ENCODE measurements around the gene GSE1. TPM values are rescaled to one million over a fixed set of nuclear protein-coding genes. Genes with fewer than 3 reads are reported as not detected.

The GSE1 gene
- total and polyA plus RNA-seq, 9 donors, result 32.9 to 212 (median 91.4) TPM

DNA sequence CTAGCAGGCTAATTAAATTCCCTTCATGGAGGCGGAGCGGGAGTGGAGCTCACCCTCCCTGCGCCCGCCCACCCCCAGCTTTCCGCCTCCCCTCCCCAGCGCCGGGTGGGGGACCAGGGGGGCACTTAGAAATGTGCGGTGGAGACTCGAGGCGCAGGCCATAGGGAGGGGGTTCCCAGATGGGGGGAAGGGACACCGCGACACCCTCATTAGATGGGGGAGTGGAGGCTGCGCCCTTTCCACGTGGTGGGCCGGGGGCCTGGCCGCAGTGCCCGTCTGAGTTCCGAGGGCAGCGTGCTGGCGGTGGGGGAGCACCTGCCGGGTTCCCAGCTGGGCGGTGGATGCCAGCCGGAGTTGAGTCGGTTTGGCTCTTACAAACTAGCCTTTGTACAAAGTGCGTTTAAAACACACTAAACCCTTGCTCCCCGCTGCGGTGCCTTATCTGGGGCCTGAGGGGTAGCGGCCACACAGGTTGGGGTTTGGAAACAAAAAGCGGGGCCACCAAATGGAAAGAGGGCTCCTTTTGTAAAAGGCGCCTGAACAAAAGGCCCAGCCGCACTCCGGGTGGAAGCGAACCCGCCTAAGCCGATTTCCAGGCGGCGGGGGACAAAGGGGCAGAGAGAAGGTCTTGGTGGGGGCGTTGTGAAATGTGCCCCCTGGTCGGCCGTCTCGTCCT lies 1.4 kb downstream of the GSE1 start:
- H3K4me1 ChIP-seq (ENCODE audit: insufficient read depth), result peaks cover 24% of the 10 kb centered on the region

DNA sequence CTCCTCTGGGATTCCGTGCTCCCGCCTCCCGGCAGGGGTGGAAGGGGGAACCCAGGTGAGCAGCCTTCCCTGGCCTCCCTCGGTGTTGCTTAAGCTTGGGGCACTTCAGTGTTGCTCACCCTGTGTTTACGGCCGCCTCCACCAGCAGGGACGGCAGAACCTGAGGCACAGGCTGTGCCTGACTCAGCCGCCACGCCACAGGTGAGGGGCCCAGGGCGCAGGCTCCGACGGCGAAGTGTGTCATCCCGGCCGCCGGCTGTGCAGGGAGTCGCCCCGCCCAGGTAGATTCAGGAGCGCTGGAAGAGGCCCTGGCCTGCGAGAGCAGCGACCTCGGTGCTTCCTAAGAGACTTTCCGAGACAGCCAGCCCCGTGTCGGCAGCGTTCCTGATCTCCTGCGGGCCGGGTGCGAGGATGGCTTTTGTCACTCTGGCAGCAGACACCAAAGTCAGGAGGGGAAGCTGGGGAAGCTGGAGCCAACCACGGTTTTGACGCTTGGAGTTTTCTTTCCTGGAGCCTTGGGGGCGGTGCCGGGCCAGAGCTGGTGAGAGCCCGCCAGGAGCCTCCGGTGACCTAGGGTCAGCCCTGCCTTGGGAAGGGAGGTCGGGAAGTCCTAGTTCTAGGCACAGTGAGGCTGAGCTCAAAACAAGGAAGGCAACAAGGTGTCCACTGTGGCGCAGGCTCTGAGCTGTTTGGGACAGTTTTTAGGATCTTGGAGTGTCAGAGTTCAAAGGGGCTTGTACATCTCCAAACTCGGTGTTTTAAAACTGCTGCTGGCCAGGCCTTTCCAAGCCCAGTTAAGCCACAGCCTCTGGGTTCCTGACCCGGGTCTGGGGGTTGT lies 2.1 kb downstream of the GSE1 start:
- peaks cover 20% of the 10 kb centered on the region for H3K4me1 ChIP-seq (ENCODE audit: insufficient read depth)
- no peaks in the 10 kb centered on the region for H3K9me3 ChIP-seq
- no peaks in the 10 kb centered on the region for H3K27me3 ChIP-seq
- H3K4me3 ChIP-seq, result no peak overlapping the region
- DNase-seq, result peak in 1 of 5 donors; percentile 58
- H3K27ac ChIP-seq, result no peak overlapping the region
- 71 to 80% (median 80%) methylated on average over 39 of the region's 39 CpGs for WGBS, 3 donors
- TF ChIP-seq, protein P1, sequence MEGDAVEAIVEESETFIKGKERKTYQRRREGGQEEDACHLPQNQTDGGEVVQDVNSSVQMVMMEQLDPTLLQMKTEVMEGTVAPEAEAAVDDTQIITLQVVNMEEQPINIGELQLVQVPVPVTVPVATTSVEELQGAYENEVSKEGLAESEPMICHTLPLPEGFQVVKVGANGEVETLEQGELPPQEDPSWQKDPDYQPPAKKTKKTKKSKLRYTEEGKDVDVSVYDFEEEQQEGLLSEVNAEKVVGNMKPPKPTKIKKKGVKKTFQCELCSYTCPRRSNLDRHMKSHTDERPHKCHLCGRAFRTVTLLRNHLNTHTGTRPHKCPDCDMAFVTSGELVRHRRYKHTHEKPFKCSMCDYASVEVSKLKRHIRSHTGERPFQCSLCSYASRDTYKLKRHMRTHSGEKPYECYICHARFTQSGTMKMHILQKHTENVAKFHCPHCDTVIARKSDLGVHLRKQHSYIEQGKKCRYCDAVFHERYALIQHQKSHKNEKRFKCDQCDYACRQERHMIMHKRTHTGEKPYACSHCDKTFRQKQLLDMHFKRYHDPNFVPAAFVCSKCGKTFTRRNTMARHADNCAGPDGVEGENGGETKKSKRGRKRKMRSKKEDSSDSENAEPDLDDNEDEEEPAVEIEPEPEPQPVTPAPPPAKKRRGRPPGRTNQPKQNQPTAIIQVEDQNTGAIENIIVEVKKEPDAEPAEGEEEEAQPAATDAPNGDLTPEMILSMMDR (IDR thresholded peaks at IDR 0.05), result no peak
- TF ChIP-seq EP300 (IDR thresholded peaks at IDR 0.05) (no peak), POLR2A (IDR thresholded peaks at IDR 0.05) (no peak)
- no peaks in the 10 kb centered on the region for H3K36me3 ChIP-seq
- intact Hi-C loops (cut with DNase I), result loop anchor here in 2 of 4 donors (10.0 kb wide), 3 partner anchors 220 to 500 kb away; partner anchors contain the start of gene CIBAR2 (in 1 of the 2)

More for the DNA sequence above, 1.4 kb downstream of the GSE1 start:
- Histone ChIP-seq H3K27me3 (no peaks in the 10 kb centered on the region), H3K4me3 (peak overlapping the region; percentile 47), H3K9me3 (no peaks in the 10 kb centered on the region), H3K36me3 (no peaks in the 10 kb centered on the region), H3K27ac (no peak overlapping the region)
- WGBS, 3 donors, result 84 to 88% (median 85%) methylated on average over 34 to 41 of the region's 41 CpGs
- peak in 2 of 5 donors; percentile 56 to 58 for DNase-seq
- intact Hi-C loops (cut with DNase I), result loop anchor here in 2 of 4 donors (5.0 to 10.0 kb wide), 5 partner anchors 57 to 500 kb away; partner anchors contain the start of gene CIBAR2 (in 1 of the 2)
- TF ChIP-seq, protein P1 (IDR thresholded peaks at IDR 0.05), result no peak
- TF ChIP-seq EP300 (IDR thresholded peaks at IDR 0.05), result no peak
- TF ChIP-seq POLR2A (IDR thresholded peaks at IDR 0.05), result no peak

DNA sequence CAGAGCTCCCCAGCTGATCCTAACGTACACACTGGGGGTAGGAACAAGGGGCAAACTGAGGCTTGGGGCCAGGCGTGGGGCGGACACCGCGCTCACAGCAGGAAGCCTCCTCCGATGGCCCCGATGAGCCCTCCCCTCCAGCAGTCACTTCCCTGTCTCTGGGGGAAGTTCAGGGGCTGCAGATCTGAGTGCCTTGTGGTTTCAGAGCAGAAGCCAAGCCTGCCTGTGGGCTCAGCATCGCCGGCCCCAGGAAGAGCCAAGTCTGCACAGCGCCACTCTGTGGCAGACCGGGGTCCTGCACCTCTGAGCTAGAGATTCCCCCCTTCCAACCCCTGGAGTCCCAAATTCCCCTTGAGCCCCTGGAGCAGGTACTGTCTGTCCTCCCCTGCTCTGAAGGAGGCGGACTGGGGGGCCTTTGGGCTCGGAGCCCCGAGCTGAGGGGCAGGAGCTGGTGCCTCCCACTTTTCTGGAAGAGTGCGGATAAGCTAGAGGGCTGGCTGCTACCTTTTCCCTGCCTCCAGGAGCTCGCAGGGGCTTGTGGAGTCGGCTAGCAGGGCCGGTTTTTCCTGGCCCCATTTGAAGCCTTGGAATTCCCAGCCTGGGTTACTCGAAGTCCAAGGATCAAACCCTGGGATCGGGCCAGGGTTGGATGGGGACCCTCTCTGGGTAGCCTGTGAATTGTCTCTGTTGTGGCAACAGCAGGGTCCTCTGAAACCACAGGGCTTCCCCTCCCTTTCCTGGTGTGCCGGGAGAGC lies 2.9 kb downstream of the GSE1 start:
- TF ChIP-seq, protein P1 (IDR thresholded peaks at IDR 0.05), result peak; percentile 36 to 78 (median 74)
- no peak for TF ChIP-seq POLR2A (IDR thresholded peaks at IDR 0.05)
- 28 to 39% (median 37%) methylated on average over 20 to 21 of the region's 21 CpGs for WGBS, 3 donors
- intact Hi-C loops (cut with DNase I), result loop anchor here in 2 of 4 donors (10.0 kb wide), 3 partner anchors 221 to 501 kb away; partner anchors contain the start of gene CIBAR2 (in 1 of the 2)
- Histone ChIP-seq H3K9me3 (no peaks in the 10 kb centered on the region), H3K27me3 (no peaks in the 10 kb centered on the region), H3K36me3 (no peaks in the 10 kb centered on the region), H3K27ac (no peak overlapping the region), H3K4me3 (no peak overlapping the region), H3K4me1 (ENCODE audit: insufficient read depth) (peaks cover 14% of the 10 kb centered on the region)
- peak; percentile 62 to 84 (median 76) for DNase-seq
